HG03159 (cell line): ENCODE results near the gene ATP1A3.

Source experiments
- ATAC-seq: cut with Tn5 transposase; IDR thresholded peaks from one replicate; pipeline ENCODE4 v1.9.1; 2021; ENCODE audit warnings: mild to moderate bottlenecking, moderate library complexity; ENCODE audit not compliant: unreplicated experiment

The ATP1A3 gene

DNA sequence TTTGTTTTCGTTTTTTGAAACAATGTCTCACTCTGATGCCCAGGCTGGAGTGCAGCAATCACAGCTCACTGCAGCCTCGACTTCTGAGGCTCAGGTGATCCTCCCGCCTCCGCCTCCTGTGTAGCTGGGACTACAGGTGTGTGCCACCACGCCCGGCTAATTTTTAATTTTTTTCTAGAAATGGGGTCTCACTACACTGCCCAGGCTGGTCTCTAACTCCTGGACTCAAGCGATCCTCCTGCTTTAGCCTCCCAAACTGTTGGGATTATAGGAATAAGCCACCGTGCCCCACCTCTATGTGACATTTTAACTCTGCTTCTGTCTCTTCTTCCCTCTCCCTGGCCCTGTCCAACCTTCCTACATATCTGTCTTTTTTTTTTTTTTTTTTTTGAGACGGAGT is 5.1 kb downstream of the ATP1A3 start:
- ATAC-seq = no peak

DNA sequence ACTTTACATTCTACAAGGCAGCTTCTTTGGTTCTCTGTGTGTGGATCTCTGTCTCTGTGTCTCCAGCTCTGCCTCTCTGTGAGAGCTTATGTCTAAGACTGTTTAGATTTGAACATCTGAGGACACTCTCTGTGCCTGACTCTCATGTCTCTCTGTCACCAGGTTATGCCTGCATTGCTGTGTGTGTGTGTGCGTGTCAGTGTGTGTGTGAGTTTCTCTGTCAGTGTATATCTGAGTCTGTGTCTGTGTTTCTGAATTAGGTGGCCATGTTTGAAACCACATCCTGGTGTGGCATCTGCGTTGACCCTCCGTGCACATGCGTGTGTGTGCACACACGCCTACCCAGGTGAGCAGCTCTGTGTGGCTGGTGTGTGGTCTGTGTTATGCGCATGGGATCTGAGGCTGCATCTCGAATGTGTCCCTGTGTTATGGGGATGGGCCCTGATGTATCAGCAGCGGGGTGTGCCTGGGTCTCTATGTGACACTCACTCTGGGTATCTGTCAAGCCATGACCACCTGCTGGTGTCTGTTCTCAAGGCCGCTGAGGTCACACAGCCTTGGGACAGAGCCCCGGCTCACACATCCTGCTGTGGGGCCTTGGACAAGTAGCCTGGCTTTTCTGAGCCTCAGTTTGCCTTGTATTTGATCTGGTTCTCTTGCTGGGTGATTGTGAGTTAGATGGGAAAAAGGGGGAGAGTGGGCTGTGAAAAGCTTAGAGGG is 6.7 kb downstream of the ATP1A3 start:
- no peak for ATAC-seq

DNA sequence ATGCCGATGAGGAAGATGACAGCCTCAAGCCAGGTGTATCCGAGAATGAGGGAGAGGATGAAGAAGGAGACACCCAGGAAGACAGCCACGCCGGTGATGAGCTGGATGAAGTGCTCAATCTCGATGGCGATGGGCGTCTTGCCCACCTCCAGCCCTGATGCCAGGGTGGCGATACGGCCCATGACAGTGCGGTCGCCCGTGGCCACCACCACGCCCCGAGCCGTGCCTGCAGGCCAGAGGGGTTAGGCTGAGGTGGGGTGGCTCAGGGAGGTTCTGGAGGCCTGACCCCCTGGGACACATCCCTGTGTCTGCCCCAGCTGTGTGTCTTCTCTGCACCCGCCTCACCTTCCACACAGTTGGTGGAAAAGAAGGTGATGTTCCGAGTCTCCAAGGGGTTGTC is 9.1 kb downstream of the ATP1A3 start:
- ATAC-seq = no peak

- ATAC-seq = no peak
Observed at GRCh38 chr19:41981724-41982123, 12.3 kb downstream of the ATP1A3 start.

GRCh38 chr19:41978470-41978869 is 15.6 kb downstream of the ATP1A3 start:
- no peak for ATAC-seq

DNA sequence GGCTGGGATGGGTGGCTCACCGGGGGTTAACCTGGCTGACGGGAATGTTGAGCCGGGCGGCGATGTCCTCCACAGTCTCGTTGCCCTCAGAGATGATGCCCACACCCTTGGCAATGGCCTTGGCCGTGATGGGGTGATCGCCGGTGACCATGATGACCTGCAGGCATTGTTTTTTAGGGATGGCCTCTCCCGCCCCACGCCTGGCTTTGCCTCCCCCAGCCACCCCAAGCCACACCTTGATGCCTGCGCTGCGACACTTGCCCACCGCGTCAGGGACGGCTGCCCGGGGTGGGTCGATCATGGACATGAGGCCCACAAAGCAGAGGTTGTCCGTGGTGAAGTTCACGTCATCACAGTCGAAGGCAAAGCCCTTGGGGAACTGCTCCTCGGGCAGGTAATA is 16.1 kb downstream of the ATP1A3 start:
- ATAC-seq = no peak

GRCh38 chr19:41974652-41975051 is 19.4 kb downstream of the ATP1A3 start:
- no peak for ATAC-seq

DNA sequence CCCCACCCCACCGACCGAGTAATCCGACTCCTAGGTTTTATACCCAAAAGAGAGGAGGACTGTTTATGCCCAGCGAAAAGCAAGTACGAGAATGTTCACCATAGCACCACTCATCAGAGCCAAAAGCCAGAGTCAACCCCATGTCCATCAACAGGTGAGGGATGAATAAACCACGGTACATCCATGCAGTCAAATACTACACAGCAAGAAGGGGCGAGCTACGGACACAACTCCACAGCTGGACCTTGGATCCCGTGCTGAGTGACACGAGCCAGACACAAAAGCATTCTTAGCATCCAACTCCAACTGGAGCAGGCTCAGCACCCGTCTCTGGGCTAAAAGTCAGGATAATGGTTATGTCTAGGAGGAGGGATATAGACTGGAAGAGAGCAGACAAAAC is 22.7 kb downstream of the ATP1A3 start:
- ATAC-seq = no peak

GRCh38 chr19:41969772-41970458 is 24.1 kb downstream of the ATP1A3 start:
- ATAC-seq = no peak

- no peak for ATAC-seq
Observed at GRCh38 chr19:41968751-41969595, 25.1 kb downstream of the ATP1A3 start.

GRCh38 chr19:41967054-41967783 is 26.8 kb downstream of the ATP1A3 start:
- no peak for ATAC-seq

DNA sequence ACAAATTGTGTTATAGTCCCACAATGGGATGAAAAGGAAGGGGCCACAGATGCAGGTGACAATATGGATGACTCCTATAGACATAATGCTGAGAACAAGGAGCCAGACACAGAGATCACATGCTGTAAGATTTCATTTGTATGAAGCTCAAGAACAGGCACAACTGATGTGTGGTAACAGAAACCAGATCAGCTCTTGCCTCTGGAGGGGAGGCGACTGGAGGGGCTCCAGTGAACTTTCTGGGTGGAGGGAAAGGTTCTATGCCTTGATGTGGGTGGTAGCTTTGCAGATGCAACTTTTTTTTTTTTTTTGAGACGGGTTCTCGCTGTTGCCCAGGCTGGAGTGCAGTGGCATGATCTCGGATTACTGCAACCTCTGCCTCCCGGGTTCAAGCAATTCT is 28.9 kb downstream of the ATP1A3 start:
- ATAC-seq = no peak

- ATAC-seq = no peak
Observed at GRCh38 chr19:41960973-41961372, 33.1 kb downstream of the ATP1A3 start.

DNA sequence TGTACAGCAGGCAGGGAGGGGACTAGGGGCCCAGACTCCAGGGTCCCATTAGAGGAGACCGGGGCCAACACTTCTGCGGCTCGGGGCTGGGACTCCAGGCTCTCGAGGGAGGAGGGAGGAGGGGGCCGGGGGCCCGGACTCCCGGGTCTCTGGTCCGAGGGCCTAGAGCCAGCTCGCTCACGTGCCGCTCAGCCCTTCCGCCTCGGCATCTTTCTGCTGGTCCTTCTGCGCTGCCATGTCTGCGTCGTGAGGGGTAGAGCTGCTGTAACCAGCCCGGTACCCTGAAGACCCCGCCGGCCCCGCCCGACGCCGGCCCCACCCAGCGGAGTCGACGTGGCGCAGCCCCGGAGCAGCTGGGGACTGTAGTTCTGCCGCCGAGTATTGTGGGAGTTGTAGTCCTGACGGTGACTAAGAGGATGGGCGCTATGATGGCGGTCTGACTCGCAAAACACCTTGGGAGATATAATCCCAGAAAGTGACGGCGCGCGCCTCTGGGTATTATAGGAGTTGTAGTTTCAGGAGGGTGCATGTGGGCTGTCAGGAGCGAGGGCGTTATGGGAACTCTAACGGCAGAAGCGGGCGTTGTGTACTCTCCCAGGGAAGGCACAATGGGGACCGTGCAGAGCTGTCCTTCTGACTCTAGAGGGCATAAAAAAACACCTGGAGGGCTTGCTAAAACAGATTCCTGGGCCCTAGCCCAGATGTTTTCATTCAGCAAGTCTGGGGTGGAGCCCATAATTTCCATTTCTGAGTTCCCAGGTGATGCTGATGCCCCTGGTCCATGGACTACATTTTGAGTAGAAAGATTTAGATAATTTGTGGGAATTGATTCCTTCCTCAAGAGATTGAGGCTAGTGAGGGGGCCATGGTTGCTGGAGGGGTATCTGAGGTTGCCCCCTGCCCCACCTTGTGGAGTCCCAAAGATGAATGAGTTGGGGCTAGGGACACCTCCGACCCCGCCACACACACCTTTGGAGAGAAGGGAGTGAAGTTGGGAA is 34.7 kb downstream of the ATP1A3 start, which contains the start of gene RABAC1:
RABAC1 (minus strand) TSS at position 266 of the 998 bp plus-strand sequence; CDS start at position 237, 29 bp downstream.
- ATAC-seq = peak; percentile 72

DNA sequence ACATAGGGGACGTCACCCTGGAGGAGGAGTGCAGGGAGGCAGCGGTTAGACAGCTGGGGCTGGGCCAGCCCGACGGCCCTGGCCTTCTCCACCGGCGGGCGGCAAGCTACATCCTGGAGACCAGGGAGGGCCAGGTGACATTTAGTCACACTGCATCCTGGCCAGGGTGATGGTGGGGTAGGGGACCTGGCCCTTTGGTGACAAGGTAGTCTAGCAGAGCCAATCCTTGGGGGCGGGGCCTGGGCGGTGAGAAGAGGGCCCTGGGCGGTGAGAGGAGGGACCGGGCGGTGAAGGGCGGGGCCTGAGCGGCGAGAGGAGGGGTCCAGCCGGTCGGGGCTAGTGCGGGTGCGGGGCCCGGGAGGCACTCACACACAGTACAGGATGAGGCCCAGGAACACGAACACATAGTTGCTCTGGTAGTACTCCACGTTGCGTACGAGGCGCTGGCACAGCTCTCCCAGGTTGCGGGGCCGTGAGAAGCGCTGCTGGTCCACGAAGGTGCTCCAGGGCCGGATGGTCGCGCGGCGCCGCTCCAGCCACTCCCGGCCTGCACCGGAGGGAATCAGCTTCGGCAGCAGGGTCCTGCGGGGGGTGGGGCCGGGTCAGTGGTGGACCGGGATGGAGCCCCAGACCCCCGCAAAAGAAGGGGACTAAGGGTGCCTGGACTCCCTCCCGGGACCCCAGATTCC is 35.5 kb downstream of the ATP1A3 start:
- peak; percentile 51 for ATAC-seq

- no peak for ATAC-seq
Observed at GRCh38 chr19:41957838-41958366, 36.1 kb downstream of the ATP1A3 start.

DNA sequence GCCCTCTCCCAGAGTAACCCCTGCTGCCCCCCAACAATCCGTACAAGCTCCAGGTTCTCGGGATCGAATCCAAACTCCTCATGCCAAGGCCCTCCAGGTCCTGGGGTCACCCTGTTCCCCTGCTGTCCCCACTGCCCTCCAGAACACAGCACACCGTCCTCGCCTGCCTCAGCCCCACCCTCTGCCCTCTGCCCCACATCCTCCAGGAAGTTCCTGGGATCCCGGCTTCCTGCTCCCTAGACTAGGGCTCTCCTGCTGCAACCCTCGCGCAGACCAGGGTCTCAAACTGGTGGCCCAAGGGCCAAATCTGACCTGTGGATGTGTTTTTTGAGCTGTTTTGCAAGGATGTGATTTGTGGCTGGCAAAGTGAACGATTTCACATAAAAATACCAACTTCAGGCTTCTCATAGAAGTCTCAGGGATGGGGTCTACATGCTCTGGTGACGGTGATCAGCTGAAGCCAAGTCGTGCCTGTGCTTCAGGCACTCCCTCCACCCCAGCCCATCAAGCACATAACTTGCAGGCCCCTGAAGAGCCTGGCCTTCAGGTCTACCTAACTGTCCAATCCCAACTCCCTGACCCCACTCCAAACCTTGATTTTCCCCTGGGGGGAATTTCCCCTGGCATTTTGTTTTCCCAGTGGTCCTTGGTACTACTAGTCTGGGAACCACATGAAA is 36.7 kb downstream of the ATP1A3 start:
- no peak for ATAC-seq

DNA sequence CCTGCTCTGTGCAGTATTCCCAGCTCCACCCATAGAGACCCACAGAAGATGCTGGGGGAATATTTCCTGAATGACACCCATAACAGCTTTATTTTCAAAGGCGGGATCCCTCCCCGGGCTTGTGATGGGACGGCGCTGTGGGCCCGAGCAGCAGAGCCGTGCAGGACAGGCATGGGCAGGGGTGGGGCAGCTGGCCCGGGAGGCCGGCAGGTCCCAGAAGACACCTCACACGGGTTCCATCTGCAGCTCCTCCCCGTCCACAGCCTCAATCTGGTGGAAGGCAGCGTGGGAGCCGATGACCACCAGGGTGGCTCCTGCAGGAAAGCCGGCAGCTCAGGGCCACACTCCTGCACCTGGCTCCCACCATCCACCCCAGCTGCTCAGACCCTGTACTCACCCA is 37.4 kb downstream of the ATP1A3 start:
- no peak for ATAC-seq
